ENCODE data around the gene SRGAP2B. TPM values are rescaled to one million over a fixed set of nuclear protein-coding genes. Genes with fewer than 3 reads are reported as not detected.
"Not testable (repeated sequence)": the region's sequence is repeated elsewhere in the genome, so short reads cannot be mapped to it uniquely, and the experiment has no call there.

The SRGAP2B gene
- total RNA-seq, 2 experiments from 2014 or later = 31.7 TPM

GRCh38 chr1:144858607-144859006, 236.5 kb downstream of the SRGAP2B start:
- H3K36me3 Mint-ChIP-seq = not testable (repeated sequence)

More at GRCh38 chr1:144858607-144859006, 236.5 kb downstream of the SRGAP2B start:
- POLR2A ChIA-PET; H3K27ac Mint-ChIP-seq; H3K9me3 Mint-ChIP-seq; H3K4me3 Mint-ChIP-seq; H3K4me1 Mint-ChIP-seq; ATAC-seq (ENCODE audit: low read depth); H3K27me3 Mint-ChIP-seq; DNase-seq: not testable (repeated sequence)

Other genes starting within 250 kb of the SRGAP2B start
- gene FAM72D, start 646 bp upstream of the SRGAP2B start, total RNA-seq = 10 to 100 TPM; 11.1 to 11.6 TPM
- gene PPIAL4D, start 146.8 kb upstream of the SRGAP2B start, total RNA-seq = under 1 TPM in 1 of 2 experiments, not detected in 1; 0.74 TPM

Data from activated naive CD8-positive, alpha-beta T cell treated with anti-CD3 and anti-CD28 coated beads, Interleukin-2, amount 10 ng/mL, durations not matched to agents 7 days and 5 days (primary cell).